ENCODE results near the gene ZNF195. TPM values are rescaled to one million over a fixed set of nuclear protein-coding genes. Genes with fewer than 3 reads are reported as not detected.
"Not testable (repeated sequence)": the region's sequence is repeated elsewhere in the genome, so short reads cannot be mapped to it uniquely, and the experiment has no call there.

The ZNF195 gene
- total RNA-seq, 1 donor from 2014 or later, result 20.0 TPM

- H3K4me3 ChIP-seq, ATAC-seq: not testable (repeated sequence)
Measured at GRCh38 chr11:3402181-3402860, 23.4 kb upstream of the ZNF195 start.

GRCh38 chr11:3401052-3401451, 22.1 kb upstream of the ZNF195 start:
- ATAC-seq, H3K9me3 ChIP-seq: not testable (repeated sequence)

More at GRCh38 chr11:3402181-3402860, 23.4 kb upstream of the ZNF195 start:
- H3K36me3 ChIP-seq; DNase-seq; H3K4me1 ChIP-seq; H3K27ac ChIP-seq; H3K27me3 ChIP-seq; H3K9me3 ChIP-seq; intact Hi-C loops (cut with DNase I): not testable (repeated sequence)

GRCh38 chr11:3398509-3398908, 19.6 kb upstream of the ZNF195 start:
- ATAC-seq; DNase-seq; H3K4me1 ChIP-seq; H3K4me3 ChIP-seq; H3K36me3 ChIP-seq; H3K9me3 ChIP-seq; H3K27me3 ChIP-seq; H3K27ac ChIP-seq; intact Hi-C loops (cut with DNase I): not testable (repeated sequence)

More at GRCh38 chr11:3401052-3401451, 22.1 kb upstream of the ZNF195 start:
- H3K4me3 ChIP-seq; H3K27me3 ChIP-seq; H3K36me3 ChIP-seq; intact Hi-C loops (cut with DNase I); H3K27ac ChIP-seq; DNase-seq; H3K4me1 ChIP-seq: not testable (repeated sequence)

GRCh38 chr11:3398106-3398505, 19.2 kb upstream of the ZNF195 start:
- intact Hi-C loops (cut with DNase I); H3K4me3 ChIP-seq; H3K9me3 ChIP-seq; ATAC-seq; DNase-seq; H3K27ac ChIP-seq; H3K27me3 ChIP-seq; H3K4me1 ChIP-seq; H3K36me3 ChIP-seq: not testable (repeated sequence)

- ATAC-seq; H3K4me3 ChIP-seq; DNase-seq; H3K9me3 ChIP-seq; H3K27ac ChIP-seq; H3K27me3 ChIP-seq; intact Hi-C loops (cut with DNase I); H3K4me1 ChIP-seq; H3K36me3 ChIP-seq: not testable (repeated sequence)
Measured at GRCh38 chr11:3397210-3397609, 18.3 kb upstream of the ZNF195 start.

- H3K9me3 ChIP-seq; H3K4me1 ChIP-seq; H3K27ac ChIP-seq; H3K36me3 ChIP-seq; intact Hi-C loops (cut with DNase I); H3K4me3 ChIP-seq; ATAC-seq; DNase-seq; H3K27me3 ChIP-seq: not testable (repeated sequence)
Measured at GRCh38 chr11:3395468-3395867, 16.5 kb upstream of the ZNF195 start.

- intact Hi-C loops (cut with DNase I); DNase-seq; H3K4me3 ChIP-seq; H3K27ac ChIP-seq; ATAC-seq; H3K4me1 ChIP-seq; H3K27me3 ChIP-seq; H3K36me3 ChIP-seq; H3K9me3 ChIP-seq: not testable (repeated sequence)
Measured at GRCh38 chr11:3394956-3395355, 16.0 kb upstream of the ZNF195 start.

GRCh38 chr11:3393450-3393849, 14.5 kb upstream of the ZNF195 start:
- H3K9me3 ChIP-seq; intact Hi-C loops (cut with DNase I); H3K4me1 ChIP-seq; H3K4me3 ChIP-seq; ATAC-seq; H3K36me3 ChIP-seq; DNase-seq; H3K27me3 ChIP-seq; H3K27ac ChIP-seq: not testable (repeated sequence)

- TF ChIP-seq CTCF (IDR thresholded peaks at IDR 0.05), result no peak
- Histone ChIP-seq H3K27me3 (no peaks in the 10 kb centered on the region), H3K4me3 (no peak overlapping the region), H3K36me3 (no peaks in the 10 kb centered on the region), H3K4me1 (no peaks in the 10 kb centered on the region), H3K9me3 (no peaks in the 10 kb centered on the region), H3K27ac (no peak overlapping the region)
- ATAC-seq (no peak), DNase-seq (no peak)
- intact Hi-C loops (cut with DNase I), result no loop called here
Measured at GRCh38 chr11:3382613-3383285, 3.8 kb upstream of the ZNF195 start.
